IPS-18c (cell line): Measurements from ENCODE around the gene PPP1R3D.
"Not testable (repeated sequence)": the region's sequence is repeated elsewhere in the genome, so short reads cannot be mapped to it uniquely, and the experiment has no call there.

Source experiments
- H3K4me3 ChIP-seq: 2 replicates; pipeline ENCODE4 v1.7.0; 2013; ENCODE audit warnings: low read depth, mild to moderate bottlenecking, low read length, moderate library complexity; ENCODE audit not compliant: insufficient read depth
- H3K9me3 ChIP-seq: one replicate; pipeline ENCODE4 v1.6.1; 2013; ENCODE audit warnings: mild to moderate bottlenecking, low read length, moderate library complexity; ENCODE audit not compliant: control insufficient read depth, insufficient read depth

The PPP1R3D gene

GRCh38 chr20:59935457-59936185, 4.5 kb downstream of the PPP1R3D start:
- H3K9me3 ChIP-seq = no peaks in the 10 kb centered on the region
- no peak overlapping the region for H3K4me3 ChIP-seq

- no peaks in the 10 kb centered on the region for H3K9me3 ChIP-seq
- peak overlapping the region; percentile 45 for H3K4me3 ChIP-seq
Observed at GRCh38 chr20:59933849-59934585, 6.1 kb downstream of the PPP1R3D start.

- H3K4me3 ChIP-seq = peak within 1 kb of the TSS; percentile 45
- no peaks in the 10 kb centered on the region for H3K9me3 ChIP-seq
Observed at GRCh38 chr20:59933296-59933848, 6.7 kb downstream of the PPP1R3D start, which contains the start of gene SYCP2. Gene SYCP2, minus strand, starts transcription at chr20:59933637. Its CDS starts 11,224 bp downstream, at chr20:59922413.

GRCh38 chr20:59932616-59933295, 7.3 kb downstream of the PPP1R3D start:
- H3K9me3 ChIP-seq = no peaks in the 10 kb centered on the region
- no peak overlapping the region for H3K4me3 ChIP-seq

- Histone ChIP-seq H3K9me3 (no peaks in the 10 kb centered on the region), H3K4me3 (no peak overlapping the region)
Observed at GRCh38 chr20:59931511-59932312, 8.4 kb downstream of the PPP1R3D start.

GRCh38 chr20:59925899-59926298, 14.2 kb downstream of the PPP1R3D start:
- no peak overlapping the region for H3K4me3 ChIP-seq

GRCh38 chr20:59925359-59925758, 14.7 kb downstream of the PPP1R3D start:
- Histone ChIP-seq H3K9me3 (no peaks in the 10 kb centered on the region), H3K4me3 (no peak overlapping the region)

More at GRCh38 chr20:59925899-59926298, 14.2 kb downstream of the PPP1R3D start:
- H3K9me3 ChIP-seq = no peaks in the 10 kb centered on the region

GRCh38 chr20:59923514-59923913, 16.6 kb downstream of the PPP1R3D start:
- Histone ChIP-seq H3K9me3 (no peaks in the 10 kb centered on the region), H3K4me3 (no peak overlapping the region)

GRCh38 chr20:59920944-59921343, 19.2 kb downstream of the PPP1R3D start:
- Histone ChIP-seq H3K9me3 (no peaks in the 10 kb centered on the region), H3K4me3 (no peak overlapping the region)

- H3K9me3 ChIP-seq = no peaks in the 10 kb centered on the region
Observed at GRCh38 chr20:59912609-59913008, 27.5 kb downstream of the PPP1R3D start.

GRCh38 chr20:59911041-59911440, 29.1 kb downstream of the PPP1R3D start:
- Histone ChIP-seq H3K9me3 (no peaks in the 10 kb centered on the region), H3K4me3 (no peak overlapping the region)

More at GRCh38 chr20:59912609-59913008, 27.5 kb downstream of the PPP1R3D start:
- H3K4me3 ChIP-seq = no peak overlapping the region

- H3K4me3 ChIP-seq = no peak overlapping the region
Observed at GRCh38 chr20:59908855-59909254, 31.2 kb downstream of the PPP1R3D start.

GRCh38 chr20:59903621-59904020, 36.5 kb downstream of the PPP1R3D start:
- no peak overlapping the region for H3K4me3 ChIP-seq
- H3K9me3 ChIP-seq = no peaks in the 10 kb centered on the region

More at GRCh38 chr20:59908855-59909254, 31.2 kb downstream of the PPP1R3D start:
- H3K9me3 ChIP-seq = no peaks in the 10 kb centered on the region

GRCh38 chr20:59902470-59902869, 37.6 kb downstream of the PPP1R3D start:
- Histone ChIP-seq H3K4me3 (no peak overlapping the region), H3K9me3 (no peaks in the 10 kb centered on the region)

- Histone ChIP-seq H3K9me3 (no peaks in the 10 kb centered on the region), H3K4me3 (no peak overlapping the region)
Observed at GRCh38 chr20:59895908-59896307, 44.2 kb downstream of the PPP1R3D start.

GRCh38 chr20:59891581-59891980, 48.5 kb downstream of the PPP1R3D start:
- no peaks in the 10 kb centered on the region for H3K9me3 ChIP-seq
- no peak overlapping the region for H3K4me3 ChIP-seq

GRCh38 chr20:59890035-59890434, 50.1 kb downstream of the PPP1R3D start:
- H3K9me3 ChIP-seq, H3K4me3 ChIP-seq: not testable (repeated sequence)
